ENCODE data around the gene PRND.

Gene PRND

DNA sequence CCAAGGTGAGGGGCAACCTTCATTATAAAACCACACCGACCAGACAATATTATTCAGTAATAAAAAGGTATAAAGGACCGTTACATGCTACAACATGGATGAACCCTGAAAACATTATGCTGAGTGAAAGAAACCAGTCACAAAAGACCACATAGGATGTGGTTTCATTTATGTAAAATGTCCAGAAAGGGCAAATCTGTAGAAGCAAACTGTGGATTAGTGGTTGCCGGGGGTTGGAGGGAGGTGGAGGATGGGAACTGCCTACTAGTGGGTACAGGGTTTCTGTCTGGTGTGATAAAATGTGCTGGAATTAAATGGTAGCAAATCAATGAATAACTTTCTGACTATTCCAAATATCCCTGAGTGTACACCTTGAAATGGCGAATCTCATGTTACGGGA, 10.2 kb upstream of the PRND start:
- TF ChIP-seq, protein P1, sequence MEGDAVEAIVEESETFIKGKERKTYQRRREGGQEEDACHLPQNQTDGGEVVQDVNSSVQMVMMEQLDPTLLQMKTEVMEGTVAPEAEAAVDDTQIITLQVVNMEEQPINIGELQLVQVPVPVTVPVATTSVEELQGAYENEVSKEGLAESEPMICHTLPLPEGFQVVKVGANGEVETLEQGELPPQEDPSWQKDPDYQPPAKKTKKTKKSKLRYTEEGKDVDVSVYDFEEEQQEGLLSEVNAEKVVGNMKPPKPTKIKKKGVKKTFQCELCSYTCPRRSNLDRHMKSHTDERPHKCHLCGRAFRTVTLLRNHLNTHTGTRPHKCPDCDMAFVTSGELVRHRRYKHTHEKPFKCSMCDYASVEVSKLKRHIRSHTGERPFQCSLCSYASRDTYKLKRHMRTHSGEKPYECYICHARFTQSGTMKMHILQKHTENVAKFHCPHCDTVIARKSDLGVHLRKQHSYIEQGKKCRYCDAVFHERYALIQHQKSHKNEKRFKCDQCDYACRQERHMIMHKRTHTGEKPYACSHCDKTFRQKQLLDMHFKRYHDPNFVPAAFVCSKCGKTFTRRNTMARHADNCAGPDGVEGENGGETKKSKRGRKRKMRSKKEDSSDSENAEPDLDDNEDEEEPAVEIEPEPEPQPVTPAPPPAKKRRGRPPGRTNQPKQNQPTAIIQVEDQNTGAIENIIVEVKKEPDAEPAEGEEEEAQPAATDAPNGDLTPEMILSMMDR (conservative IDR thresholded peaks at IDR 0.05; ENCODE audit: control insufficient read depth, insufficient read depth, low read depth, low read length) = no peak
- H3K4me3 ChIP-seq (ENCODE audit: control insufficient read depth, low read depth, low read length) = no peak overlapping the region
- DNase-seq (ENCODE audit: low read depth) = no peak

DNA sequence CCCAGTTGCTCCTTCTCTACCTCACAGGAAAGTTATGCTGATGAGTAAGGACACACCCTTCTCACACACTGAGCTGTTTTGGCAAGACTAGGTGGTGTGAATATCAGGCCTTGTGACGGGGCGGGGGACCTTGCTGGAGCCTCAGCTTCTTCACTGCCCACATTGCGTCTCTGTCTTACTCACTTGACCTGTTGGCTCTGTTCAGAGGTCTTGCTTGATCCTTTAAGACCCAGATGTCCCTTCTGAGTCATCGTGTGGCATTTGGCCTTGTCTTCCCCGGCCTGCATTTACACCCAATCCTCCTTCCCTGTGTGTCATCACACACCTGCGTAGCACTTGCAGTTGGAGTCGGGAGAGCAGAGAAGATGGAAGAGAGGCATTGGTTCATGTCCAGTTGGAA, 8.3 kb upstream of the PRND start:
- no peak overlapping the region for H3K4me3 ChIP-seq (ENCODE audit: control insufficient read depth, low read depth, low read length)
- DNase-seq (ENCODE audit: low read depth) = peak; percentile 57
- TF ChIP-seq, protein P1 (conservative IDR thresholded peaks at IDR 0.05; ENCODE audit: control insufficient read depth, insufficient read depth, low read depth, low read length) = no peak

DNA sequence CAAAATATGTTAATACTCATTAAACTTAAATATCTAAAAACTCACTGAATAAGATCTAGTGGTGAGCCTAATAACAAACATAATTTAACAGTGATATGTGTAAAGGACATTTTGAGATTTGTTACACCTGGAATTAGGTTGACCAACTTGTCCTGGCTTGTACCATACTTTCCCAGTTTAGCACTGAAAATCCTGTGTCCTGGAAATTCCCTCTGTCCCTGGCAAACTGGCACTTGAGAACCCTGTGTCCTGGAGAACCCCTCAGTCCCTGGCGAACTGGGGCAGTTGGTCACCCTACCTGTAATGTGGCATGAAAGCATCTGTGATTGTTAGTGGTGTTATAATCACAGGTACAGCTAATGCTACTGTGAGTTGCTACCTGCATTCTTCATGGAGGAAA, 6.9 kb upstream of the PRND start:
- no peak overlapping the region for H3K4me3 ChIP-seq (ENCODE audit: control insufficient read depth, low read depth, low read length)
- DNase-seq (ENCODE audit: low read depth) = no peak
- TF ChIP-seq, protein P1 (conservative IDR thresholded peaks at IDR 0.05; ENCODE audit: control insufficient read depth, insufficient read depth, low read depth, low read length) = no peak

DNA sequence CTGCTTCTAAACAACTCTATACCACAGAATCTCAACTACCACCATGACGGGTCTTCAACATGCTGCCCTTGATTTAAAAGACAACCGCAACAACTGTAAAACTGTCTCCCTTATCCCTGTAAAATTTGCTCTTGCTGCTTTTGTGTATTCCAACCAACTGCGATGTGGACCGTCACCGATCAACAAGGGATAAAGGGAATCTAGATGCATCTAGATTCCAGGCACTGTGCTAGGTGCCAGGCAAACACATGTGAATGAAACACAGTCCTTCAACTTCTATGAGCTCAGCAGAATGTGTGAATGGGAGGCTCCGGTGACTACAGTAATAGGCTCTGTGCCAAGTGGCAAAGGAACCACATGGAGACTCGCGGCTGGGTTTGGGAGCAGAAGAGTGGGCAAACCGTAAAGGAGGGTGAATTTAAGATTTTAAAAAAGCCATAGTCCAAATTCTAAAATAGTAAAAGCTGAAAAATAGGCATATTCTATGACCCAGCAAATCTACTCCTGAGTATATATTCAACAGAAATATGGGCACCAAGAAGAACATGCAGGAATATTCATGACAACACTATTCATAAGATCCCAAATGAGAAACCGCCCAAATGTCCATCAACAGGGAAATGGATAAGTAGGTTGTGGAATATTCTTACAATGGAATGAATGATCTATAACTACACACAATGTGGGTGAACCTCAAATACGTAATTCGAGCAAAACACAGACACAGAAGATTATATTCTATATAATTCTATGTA, 3.7 kb upstream of the PRND start:
- DNase-seq (ENCODE audit: low read depth) = peak; percentile 18
- no peak overlapping the region for H3K4me3 ChIP-seq (ENCODE audit: control insufficient read depth, low read depth, low read length)
- TF ChIP-seq, protein P1 (conservative IDR thresholded peaks at IDR 0.05; ENCODE audit: control insufficient read depth, insufficient read depth, low read depth, low read length) = no peak

DNA sequence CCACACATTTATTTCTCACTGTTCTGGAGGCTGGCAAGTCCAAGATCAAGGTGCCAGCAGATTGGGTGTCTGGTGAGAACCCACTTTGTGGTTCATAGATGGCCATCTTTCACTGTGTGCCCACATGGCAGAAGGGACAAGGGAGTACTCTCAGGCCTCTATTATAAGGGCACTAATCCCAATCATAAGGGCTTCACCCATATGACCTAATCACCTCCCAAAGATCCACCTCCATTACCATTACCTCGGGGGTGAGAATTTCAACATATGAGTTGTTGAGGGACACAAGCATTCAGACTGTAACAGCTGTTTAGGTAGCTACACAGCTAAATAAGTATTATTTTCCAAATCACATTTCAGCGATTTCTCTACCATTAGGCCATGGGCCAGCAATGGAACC, 2.5 kb upstream of the PRND start:
- no peak for DNase-seq (ENCODE audit: low read depth)
- H3K4me3 ChIP-seq (ENCODE audit: control insufficient read depth, low read depth, low read length) = no peak overlapping the region
- TF ChIP-seq, protein P1 (conservative IDR thresholded peaks at IDR 0.05; ENCODE audit: control insufficient read depth, insufficient read depth, low read depth, low read length) = no peak

DNA sequence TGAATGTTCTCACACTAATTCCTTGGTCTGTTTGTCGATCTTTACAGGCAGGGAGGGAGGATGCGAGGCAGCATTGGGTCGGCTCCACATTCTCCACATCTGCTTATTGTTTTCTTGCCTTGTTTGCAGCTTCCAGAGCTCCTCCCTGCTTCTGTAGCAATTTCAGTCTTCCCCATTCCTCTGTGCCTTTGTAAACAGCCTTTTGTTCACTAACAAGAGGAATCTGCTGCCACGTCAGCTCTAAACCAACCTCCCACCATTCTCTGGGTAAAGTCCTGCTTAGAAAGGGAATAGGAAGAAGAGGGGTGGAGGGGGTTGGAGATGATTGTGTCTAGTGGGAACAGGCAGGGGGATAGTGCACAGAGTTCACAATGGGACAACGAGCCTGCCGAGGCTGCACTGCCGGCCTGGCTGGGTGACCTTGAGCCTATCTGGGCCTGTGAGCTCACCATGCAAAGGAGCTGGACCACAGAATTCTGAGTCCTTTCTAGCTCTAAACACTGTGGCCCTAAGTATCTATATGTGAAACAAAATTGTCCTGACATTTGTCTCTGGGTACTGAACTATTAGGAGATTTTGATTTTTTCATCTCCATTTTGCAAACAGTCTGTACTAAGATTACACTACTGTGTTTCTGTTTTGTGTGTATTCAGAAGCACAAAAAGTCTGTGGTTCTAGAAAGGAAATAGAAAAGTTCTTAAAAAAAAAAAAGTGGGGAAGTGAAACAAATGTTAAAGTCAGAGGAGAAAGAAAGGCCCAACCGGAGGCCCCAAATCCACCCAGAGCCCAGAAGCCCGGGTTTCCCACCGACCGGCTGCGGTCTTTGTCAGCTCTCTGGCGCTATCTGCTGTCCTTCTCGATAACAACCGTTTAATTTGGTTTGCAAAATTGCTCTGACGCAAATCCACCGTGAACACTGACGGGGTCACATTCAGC, 1.4 kb upstream of the PRND start:
- H3K4me3 ChIP-seq (ENCODE audit: control insufficient read depth, low read depth, low read length) = no peak overlapping the region
- DNase-seq (ENCODE audit: low read depth) = peak; percentile 79
- TF ChIP-seq, protein P1 (conservative IDR thresholded peaks at IDR 0.05; ENCODE audit: control insufficient read depth, insufficient read depth, low read depth, low read length) = peak; percentile 73
